ENCODE results near the gene AXIN2.

DNA sequence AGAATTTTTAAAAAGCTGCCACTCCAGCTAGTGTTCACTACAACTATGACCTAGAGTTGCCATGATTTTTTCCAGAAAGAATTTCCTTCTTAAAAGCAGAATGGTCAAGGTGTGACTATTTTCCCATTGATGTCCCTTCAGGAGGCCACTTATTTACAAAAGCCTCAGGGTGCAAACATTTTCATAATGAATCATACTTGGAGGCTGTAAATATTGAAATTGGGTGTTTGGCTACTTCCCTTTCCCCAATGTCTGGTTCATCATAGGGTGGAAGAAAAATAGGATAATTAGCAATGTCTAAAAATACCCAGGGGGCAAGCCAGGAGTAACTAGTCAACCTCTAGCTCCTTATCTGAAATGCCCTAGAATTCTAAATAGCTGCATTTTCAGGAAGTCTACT lies 18.8 kb downstream of the AXIN2 start:
- TF ChIP-seq POLR2A (IDR thresholded peaks at IDR 0.05), result no peak
- TF ChIP-seq, protein P1, sequence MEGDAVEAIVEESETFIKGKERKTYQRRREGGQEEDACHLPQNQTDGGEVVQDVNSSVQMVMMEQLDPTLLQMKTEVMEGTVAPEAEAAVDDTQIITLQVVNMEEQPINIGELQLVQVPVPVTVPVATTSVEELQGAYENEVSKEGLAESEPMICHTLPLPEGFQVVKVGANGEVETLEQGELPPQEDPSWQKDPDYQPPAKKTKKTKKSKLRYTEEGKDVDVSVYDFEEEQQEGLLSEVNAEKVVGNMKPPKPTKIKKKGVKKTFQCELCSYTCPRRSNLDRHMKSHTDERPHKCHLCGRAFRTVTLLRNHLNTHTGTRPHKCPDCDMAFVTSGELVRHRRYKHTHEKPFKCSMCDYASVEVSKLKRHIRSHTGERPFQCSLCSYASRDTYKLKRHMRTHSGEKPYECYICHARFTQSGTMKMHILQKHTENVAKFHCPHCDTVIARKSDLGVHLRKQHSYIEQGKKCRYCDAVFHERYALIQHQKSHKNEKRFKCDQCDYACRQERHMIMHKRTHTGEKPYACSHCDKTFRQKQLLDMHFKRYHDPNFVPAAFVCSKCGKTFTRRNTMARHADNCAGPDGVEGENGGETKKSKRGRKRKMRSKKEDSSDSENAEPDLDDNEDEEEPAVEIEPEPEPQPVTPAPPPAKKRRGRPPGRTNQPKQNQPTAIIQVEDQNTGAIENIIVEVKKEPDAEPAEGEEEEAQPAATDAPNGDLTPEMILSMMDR (IDR thresholded peaks at IDR 0.05), result no peak

All from vagina (tissue), 2 donors.